Measurements from ENCODE around the gene NKPD1. TPM values are rescaled to one million over a fixed set of nuclear protein-coding genes. Genes with fewer than 3 reads are reported as not detected.

Gene NKPD1
- polyA plus RNA-seq, 1 donor (not counting 4 experiments of a cell fraction or from before 2014, with no cell fraction given), result 0.37 TPM

GRCh38 chr19:45137179-45137761 lies 23.5 kb downstream of the NKPD1 start:
- dilution Hi-C loops (cut with MboI; ENCODE audit: extremely low pct_ligation_motif_present, low sequenced_read_pairs), result no loop called here
- no peak overlapping the region for H3K27ac ChIP-seq (ENCODE audit: control insufficient read depth, insufficient read depth, low read length)
- no peaks in the 10 kb centered on the region for H4K20me1 ChIP-seq (ENCODE audit: control insufficient read depth, extremely low read depth, insufficient read depth, low read length)

DNA sequence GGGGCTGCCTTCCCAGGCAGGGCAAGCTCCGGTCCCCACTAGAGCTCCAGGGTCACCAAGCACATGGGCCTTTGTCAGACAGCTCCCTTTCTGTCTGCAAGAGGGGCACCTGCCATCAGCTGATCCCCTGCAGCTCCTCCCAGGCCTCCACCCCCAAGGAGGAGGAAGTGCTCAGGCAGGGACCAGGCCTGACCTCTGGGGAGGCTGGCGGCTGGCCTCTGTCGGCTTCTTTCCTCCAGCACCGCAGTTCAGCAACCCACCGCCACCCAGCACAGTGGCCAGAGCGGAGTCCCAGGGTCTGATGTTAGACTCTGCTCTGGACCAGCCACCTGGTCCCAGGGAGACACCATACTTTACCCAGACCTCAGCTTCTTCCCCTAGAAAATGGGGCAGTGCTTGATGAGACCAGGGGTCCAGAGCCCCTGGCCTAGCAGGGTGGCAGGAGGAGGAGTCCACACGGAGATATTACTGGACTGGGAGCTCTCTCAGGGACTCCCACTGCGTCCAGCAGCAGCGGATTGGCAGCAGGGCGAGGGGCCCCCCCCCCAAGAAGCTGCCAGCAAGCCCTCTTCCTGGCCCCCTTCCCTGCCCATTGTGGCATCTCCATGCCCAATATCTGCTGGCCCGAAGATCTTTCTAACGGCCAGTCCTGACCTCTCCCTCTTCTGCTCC lies 24.1 kb downstream of the NKPD1 start:
- dilution Hi-C loops (cut with MboI; ENCODE audit: extremely low pct_ligation_motif_present, low sequenced_read_pairs), result no loop called here
- H2AFZ ChIP-seq (ENCODE audit: control insufficient read depth, low read length), result no peak overlapping the region
- DNase-seq (ENCODE audit: low read depth, low spot score) (no peak), FAIRE-seq (no peak)
- H3K27me3 ChIP-seq (ENCODE audit: control insufficient read depth, extremely low read depth, insufficient read depth, low read length), result no peaks in the 10 kb centered on the region
- no peak overlapping the region for H3K27ac ChIP-seq (ENCODE audit: control insufficient read depth, insufficient read depth, low read length)
- no peaks in the 10 kb centered on the region for H4K20me1 ChIP-seq (ENCODE audit: control insufficient read depth, extremely low read depth, insufficient read depth, low read length)
- no peaks in the 10 kb centered on the region for H3K4me1 ChIP-seq (ENCODE audit: control insufficient read depth, extremely low read depth, insufficient read depth, low read length)
- peaks cover 22% of the 10 kb centered on the region for H3K79me2 ChIP-seq (ENCODE audit: control insufficient read depth, insufficient read depth, low read length)
- H3K36me3 ChIP-seq (ENCODE audit: control insufficient read depth in 2 of 2, extremely low read depth in 1 of 2, insufficient read depth in 2 of 2, low read length in 2 of 2), result peaks cover 7 to 9% of the 10 kb centered on the region in 2 experiments
- H3K4me3 ChIP-seq (ENCODE audit: control insufficient read depth in 2 of 3, extremely low read depth in 1 of 3, insufficient read depth in 2 of 3, low read depth in 1 of 3, low read length in 3 of 3), result no peak overlapping the region
- H3K4me2 ChIP-seq (ENCODE audit: control insufficient read depth, extremely low read depth, insufficient read depth, low read depth, low read length), result no peak overlapping the region
- no peaks in the 10 kb centered on the region for H3K9me3 ChIP-seq (ENCODE audit: control insufficient read depth, low read depth, low read length)
- TF ChIP-seq EZH2 (IDR thresholded peaks at IDR 0.05; ENCODE audit: low read length) (no peak), CTCF (optimal IDR thresholded peaks at IDR 0.05 in 1 of 3, IDR thresholded peaks at IDR 0.05 in 1 of 3, conservative IDR thresholded peaks at IDR 0.05 in 1 of 3; ENCODE audit: extremely low read depth in 1 of 3, insufficient read depth in 2 of 3, low read length in 3 of 3) (no peak)
- H3K9me1 ChIP-seq (ENCODE audit: control insufficient read depth, extremely low read depth, insufficient read depth, low read length), result peaks cover 3% of the 10 kb centered on the region
- no peak overlapping the region for H3K9ac ChIP-seq (ENCODE audit: control insufficient read depth, extremely low read depth, insufficient read depth, low read length)

More at GRCh38 chr19:45137179-45137761, 23.5 kb downstream of the NKPD1 start:
- Histone ChIP-seq H3K27me3 (ENCODE audit: control insufficient read depth, extremely low read depth, insufficient read depth, low read length) (no peaks in the 10 kb centered on the region), H3K9me3 (ENCODE audit: control insufficient read depth, low read depth, low read length) (no peaks in the 10 kb centered on the region), H3K4me3 (ENCODE audit: control insufficient read depth in 2 of 3, extremely low read depth in 1 of 3, insufficient read depth in 2 of 3, low read depth in 1 of 3, low read length in 3 of 3) (no peak overlapping the region), H3K4me2 (ENCODE audit: control insufficient read depth, extremely low read depth, insufficient read depth, low read depth, low read length) (no peak overlapping the region), H3K4me1 (ENCODE audit: control insufficient read depth, extremely low read depth, insufficient read depth, low read length) (no peaks in the 10 kb centered on the region), H3K9ac (ENCODE audit: control insufficient read depth, extremely low read depth, insufficient read depth, low read length) (no peak overlapping the region), H3K79me2 (ENCODE audit: control insufficient read depth, insufficient read depth, low read length) (peaks cover 19% of the 10 kb centered on the region), H3K36me3 (ENCODE audit: control insufficient read depth in 2 of 2, extremely low read depth in 1 of 2, insufficient read depth in 2 of 2, low read length in 2 of 2) (peaks cover 9 to 10% of the 10 kb centered on the region in 2 experiments), H2AFZ (ENCODE audit: control insufficient read depth, low read length) (no peak overlapping the region), H3K9me1 (ENCODE audit: control insufficient read depth, extremely low read depth, insufficient read depth, low read length) (peaks cover 3% of the 10 kb centered on the region)
- no peak for TF ChIP-seq EZH2 (IDR thresholded peaks at IDR 0.05; ENCODE audit: low read length)
- TF ChIP-seq CTCF (optimal IDR thresholded peaks at IDR 0.05 in 1 of 3, IDR thresholded peaks at IDR 0.05 in 1 of 3, conservative IDR thresholded peaks at IDR 0.05 in 1 of 3; ENCODE audit: extremely low read depth in 1 of 3, insufficient read depth in 2 of 3, low read length in 3 of 3), result no peak
- no peak for FAIRE-seq
- no peak for DNase-seq (ENCODE audit: low read depth, low spot score)

Data from keratinocyte (primary cell).